K562 (cell line): Measurements from ENCODE around the gene CTDSP1. TPM values are rescaled to one million over a fixed set of nuclear protein-coding genes. Genes with fewer than 3 reads are reported as not detected.

Source experiments
- CREB3 ChIP-seq: fragments of 450-650 bp; conservative IDR thresholded peaks from 2 replicates; pipeline ENCODE4 v1.6.1; 2016; ENCODE audit warnings: missing genetic modification characterization, low read depth, mild to moderate bottlenecking, missing compliant biosample characterization, moderate library complexity
- ERF ChIP-seq: fragments of 450-650 bp; formaldehyde crosslinking; IDR thresholded peaks from 2 replicates; pipeline ENCODE4 v1.4.0; 2020; ENCODE audit warnings: mild to moderate bottlenecking, mixed read lengths
- FOXK2 ChIP-seq, 2 experiments: fragments of 450-650 bp; IDR thresholded peaks in 1 of 2; conservative IDR thresholded peaks in 1 of 2; 2 replicates each; pipeline ENCODE4 v1.6.1; 2016; ENCODE audit warnings: low read depth in 2 of 2, mild to moderate bottlenecking in 1 of 2
- HIVEP1 ChIP-seq: fragments of 250-450 bp; sonication (Bioruptor Pico); IDR thresholded peaks from 2 replicates; pipeline ENCODE4 v1.4.0; 2020; ENCODE audit warnings: mild to moderate bottlenecking
- KDM4B ChIP-seq, 2 experiments: fragments of 450-650 bp in 1 of 2; sonication (generic) in 1 of 2; IDR thresholded peaks; 2 replicates each; pipeline ENCODE4 v1.6.1; 2016 to 2017; ENCODE audit warnings: borderline replicate concordance in 2 of 2, antibody characterized with exemption in 1 of 2, low read depth in 1 of 2, mild to moderate bottlenecking in 1 of 2
- LCOR ChIP-seq: sonication (generic); formaldehyde crosslinking; IDR thresholded peaks from 2 replicates; pipeline ENCODE4 v1.8.0; 2022; ENCODE audit warnings: mild to moderate bottlenecking, missing genetic modification reagents
- NFIC ChIP-seq: fragments of 450-650 bp; IDR thresholded peaks from 2 replicates; pipeline ENCODE4 v1.6.1; 2017; ENCODE audit warnings: mild to moderate bottlenecking, inconsistent platforms
- NONO ChIP-seq, 2 experiments: fragments of 200-400 bp in 1 of 2; fragments of 450-650 bp in 1 of 2; formaldehyde crosslinking in 1 of 2; IDR thresholded peaks; 2 replicates each; pipeline ENCODE4 v1.6.1; 2017; ENCODE audit warnings: low read depth in 2 of 2, mild to moderate bottlenecking in 2 of 2, moderate library complexity in 2 of 2, low read length in 1 of 2
- PBX2 ChIP-seq, 2 experiments: IDR thresholded peaks in 1 of 2; conservative IDR thresholded peaks in 1 of 2; 2 replicates each; pipeline ENCODE4 v1.6.1; 2016; ENCODE audit warnings: low read depth in 2 of 2, mild to moderate bottlenecking in 1 of 2, missing compliant biosample characterization in 1 of 2, missing genetic modification characterization in 1 of 2, moderate library complexity in 1 of 2
- POLR2G ChIP-seq: fragments of 200-400 bp; formaldehyde crosslinking; IDR thresholded peaks from 2 replicates; pipeline ENCODE4 v1.6.1; 2017; ENCODE audit warnings: low read depth, mild to moderate bottlenecking, antibody characterized with exemption, low read length, moderate library complexity
- STAT6 ChIP-seq: sonication (generic); formaldehyde crosslinking; IDR thresholded peaks from 2 replicates; pipeline ENCODE4 v1.8.1; 2023; ENCODE audit warnings: mild to moderate bottlenecking, missing genetic modification reagents
- TAF9B ChIP-seq: fragments of 450-650 bp; IDR thresholded peaks from 2 replicates; pipeline ENCODE4 v1.6.1; 2018; ENCODE audit warnings: mild to moderate bottlenecking; ENCODE audit not compliant: partially characterized antibody
- TOE1 ChIP-seq, 2 experiments: fragments of 450-650 bp in 1 of 2; sonication (generic) in 1 of 2; formaldehyde crosslinking in 1 of 2; IDR thresholded peaks; 2 replicates each; pipeline versions ENCODE4 v1.7.1 to v1.8.0; 2016 to 2022; ENCODE audit warnings: borderline replicate concordance in 2 of 2, mild to moderate bottlenecking in 2 of 2, antibody characterized with exemption in 1 of 2, inconsistent platforms in 1 of 2, low read depth in 1 of 2, missing genetic modification reagents in 1 of 2, moderate library complexity in 1 of 2
- TRIM24 ChIP-seq, 2 experiments: fragments of 450-650 bp; IDR thresholded peaks; 2 replicates each; pipeline ENCODE4 v1.6.1; 2016
- U2AF2 ChIP-seq: fragments of 200-400 bp; formaldehyde crosslinking; optimal IDR thresholded peaks from 2 replicates; pipeline ENCODE3; 2017; ENCODE audit warnings: low read depth, mild to moderate bottlenecking, low read length
- ZBTB43 ChIP-seq: sonication (generic); formaldehyde crosslinking; IDR thresholded peaks from 2 replicates; pipeline ENCODE4 v1.8.0; 2023; ENCODE audit warnings: mild to moderate bottlenecking, missing genetic modification reagents
- ZKSCAN8 ChIP-seq: fragments of 200-800 bp; sonication (Bioruptor generic); IDR thresholded peaks from 2 replicates; pipeline ENCODE4 v1.6.1; 2016; ENCODE audit warnings: missing genetic modification characterization, missing compliant biosample characterization
- ZNF165 ChIP-seq: fragments of 250-450 bp; sonication (Bioruptor Pico); IDR thresholded peaks from 2 replicates; pipeline ENCODE4 v1.4.0; 2020; ENCODE audit warnings: borderline replicate concordance
- polyA plus RNA-seq, 8 experiments: library from polyadenylated mRNA; depleted of rRNA in 4 of 8; stranded (reverse) in 5 of 8; unstranded in 3 of 8; fragments of >200 nt; fragmentation: Nextera tagmentation in 2 of 8; fragmentation: Illumina TruSeq in 1 of 8; extraction: Ambion mirVana in 2 of 8; extraction: Trizol in 1 of 8; gene quantifications; 2 replicates each; pipeline versions ENCODE4 v1.2.1 to v1.2.3, GENCODE V29; 2011 to 2014; ENCODE audit warnings: inconsistent platforms in 1 of 8, missing spikeins in 1 of 8
- total RNA-seq, 7 experiments: library from RNA; depleted of rRNA in 6 of 7; stranded (reverse); fragments of >200 nt in 6 of 7; fragmentation: Illumina TruSeq in 2 of 7; extraction: Trizol in 2 of 7; gene quantifications; 2 replicates each; pipeline versions ENCODE4 v1.2.1 to v1.2.3, GENCODE V29; 2011 to 2021; ENCODE audit warnings: low replicate concordance in 1 of 7

Gene CTDSP1
- total and polyA plus RNA-seq, 9 of the 15 experiments (the other 6 are each of a cell fraction or from before 2014, with no cell fraction given): 2.4 to 74.8 (median 45.8) TPM

- TF ChIP-seq U2AF2: no peak
- TF ChIP-seq ZNF165 (CRISPR knock-in tag): no peak
- TF ChIP-seq POLR2G: peak; percentile 41; the same call in 1 of the 2 replicates
- no peak for TF ChIP-seq ZBTB43 (CRISPR knock-in tag)
- no peak for TF ChIP-seq PBX2 (CRISPR knock-in tag; IDR thresholded peaks at IDR 0.05; ENCODE audit: low read depth)
- no peak for TF ChIP-seq PBX2 (tag; conservative IDR thresholded peaks at IDR 0.05; ENCODE audit: low read depth)
- no peak for TF ChIP-seq STAT6 (CRISPR knock-in tag)
- peak; percentile 31; the same call in 1 of the 2 replicates for TF ChIP-seq NFIC
- no peak for TF ChIP-seq CREB3 (tag)
- no peak for TF ChIP-seq TOE1 (IDR thresholded peaks at IDR 0.05; ENCODE audit: borderline replicate concordance)
- TF ChIP-seq TOE1 (CRISPR knock-in tag; IDR thresholded peaks at IDR 0.05; ENCODE audit: borderline replicate concordance, low read depth): no peak
- TF ChIP-seq LCOR (CRISPR knock-in tag): no peak
- TF ChIP-seq TAF9B: no peak
- TF ChIP-seq FOXK2 (conservative IDR thresholded peaks at IDR 0.05 in 1 of 2, IDR thresholded peaks at IDR 0.05 in 1 of 2; ENCODE audit: low read depth in 2 of 2): no peak
- peak; percentile 61; the same call in 1 of the 2 replicates for TF ChIP-seq ERF (CRISPR knock-in tag)
- no peak for TF ChIP-seq TRIM24 (IDR thresholded peaks at IDR 0.05)
- no peak for TF ChIP-seq HIVEP1 (CRISPR knock-in tag)
- TF ChIP-seq ZKSCAN8 (CRISPR knock-in tag): 0 out of 2 replicates have a peak, but pooled peaks have one; percentile 47
- TF ChIP-seq KDM4B (IDR thresholded peaks at IDR 0.05; ENCODE audit: borderline replicate concordance in 2 of 2, low read depth in 1 of 2): no peak
- 0 out of 4 replicates have a peak, but pooled peaks of 1 of the 2 experiments have one; percentile 4 for TF ChIP-seq NONO (IDR thresholded peaks at IDR 0.05; ENCODE audit: low read depth in 2 of 2, low read length in 1 of 2)
These were observed 2.8 kb upstream of the CTDSP1 start (continued) for GRCh38 chr2:218396688-218397462.
